ENCODE data around the gene TVP23A. TPM values are rescaled to one million over a fixed set of nuclear protein-coding genes. Genes with fewer than 3 reads are reported as not detected.
"Not testable (repeated sequence)": the region's sequence is repeated elsewhere in the genome, so short reads cannot be mapped to it uniquely, and the experiment has no call there.

Gene TVP23A
- total RNA-seq, 1 donor from 2014 or later, result 0.07 TPM

DNA sequence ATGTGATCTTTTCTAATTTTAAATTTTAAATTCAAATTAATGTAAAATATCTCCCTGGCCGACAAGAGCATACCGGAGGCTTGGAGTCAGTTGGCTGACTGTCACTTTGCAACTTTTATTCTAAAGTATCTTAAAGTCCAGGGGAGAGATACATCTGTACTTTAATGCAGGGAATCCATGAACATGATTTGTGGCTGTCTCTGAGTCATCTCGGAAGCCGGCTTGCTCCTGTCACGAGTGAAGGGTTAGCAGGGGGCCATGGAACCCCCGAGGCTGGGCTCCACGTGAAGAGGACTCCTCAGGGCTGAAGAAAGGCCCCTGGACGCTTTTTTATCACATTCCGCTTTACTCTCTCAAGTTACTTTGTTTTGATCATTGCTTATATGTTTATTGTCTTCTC is 13.3 kb downstream of the TVP23A start:
- no peak for DNase-seq (ENCODE audit: low spot score)
- Mint-ChIP-seq H3K27me3 (ENCODE audit: low read depth) (peaks cover 24% of the 10 kb centered on the region), H3K4me3 (ENCODE audit: unreplicated experiment) (no peak overlapping the region), H3K27ac (ENCODE audit: unreplicated experiment) (no peak overlapping the region), H3K4me1 (ENCODE audit: low read depth) (no peaks in the 10 kb centered on the region), H3K9me3 (ENCODE audit: low read depth) (peaks cover 4% of the 10 kb centered on the region), H3K36me3 (ENCODE audit: low read depth) (no peaks in the 10 kb centered on the region)
- TF ChIP-seq, protein P1, sequence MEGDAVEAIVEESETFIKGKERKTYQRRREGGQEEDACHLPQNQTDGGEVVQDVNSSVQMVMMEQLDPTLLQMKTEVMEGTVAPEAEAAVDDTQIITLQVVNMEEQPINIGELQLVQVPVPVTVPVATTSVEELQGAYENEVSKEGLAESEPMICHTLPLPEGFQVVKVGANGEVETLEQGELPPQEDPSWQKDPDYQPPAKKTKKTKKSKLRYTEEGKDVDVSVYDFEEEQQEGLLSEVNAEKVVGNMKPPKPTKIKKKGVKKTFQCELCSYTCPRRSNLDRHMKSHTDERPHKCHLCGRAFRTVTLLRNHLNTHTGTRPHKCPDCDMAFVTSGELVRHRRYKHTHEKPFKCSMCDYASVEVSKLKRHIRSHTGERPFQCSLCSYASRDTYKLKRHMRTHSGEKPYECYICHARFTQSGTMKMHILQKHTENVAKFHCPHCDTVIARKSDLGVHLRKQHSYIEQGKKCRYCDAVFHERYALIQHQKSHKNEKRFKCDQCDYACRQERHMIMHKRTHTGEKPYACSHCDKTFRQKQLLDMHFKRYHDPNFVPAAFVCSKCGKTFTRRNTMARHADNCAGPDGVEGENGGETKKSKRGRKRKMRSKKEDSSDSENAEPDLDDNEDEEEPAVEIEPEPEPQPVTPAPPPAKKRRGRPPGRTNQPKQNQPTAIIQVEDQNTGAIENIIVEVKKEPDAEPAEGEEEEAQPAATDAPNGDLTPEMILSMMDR (IDR thresholded peaks at IDR 0.05), result no peak

DNA sequence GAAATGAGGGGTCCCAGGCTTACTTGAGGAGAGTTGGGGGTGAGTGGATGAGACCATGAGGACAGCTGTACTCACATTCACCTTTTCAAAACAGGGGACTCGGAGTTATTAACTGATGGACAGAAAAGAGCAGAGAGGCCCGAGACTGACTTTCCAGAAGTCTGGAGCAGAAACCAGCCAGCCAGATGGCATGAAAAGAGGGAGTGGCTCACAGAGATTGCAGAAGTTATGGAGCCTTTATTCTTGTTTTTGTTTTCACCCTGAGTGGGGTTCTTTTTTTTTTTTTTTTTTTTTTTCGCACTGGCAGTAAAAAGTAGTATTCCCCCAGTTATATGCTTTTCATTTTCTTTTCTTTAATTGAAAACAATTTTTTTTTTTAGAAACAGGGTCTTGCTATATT is 18.9 kb downstream of the TVP23A start:
- no peaks in the 10 kb centered on the region for H3K4me1 Mint-ChIP-seq (ENCODE audit: low read depth)
- no peak for DNase-seq (ENCODE audit: low spot score)

GRCh38 chr16:10791048-10791447 is 27.5 kb downstream of the TVP23A start:
- Mint-ChIP-seq H3K27me3 (ENCODE audit: low read depth) (peaks cover 23% of the 10 kb centered on the region), H3K27ac (ENCODE audit: unreplicated experiment) (no peak overlapping the region), H3K9me3 (ENCODE audit: low read depth) (no peaks in the 10 kb centered on the region), H3K36me3 (ENCODE audit: low read depth) (no peaks in the 10 kb centered on the region), H3K4me3 (ENCODE audit: unreplicated experiment) (no peak overlapping the region), H3K4me1 (ENCODE audit: low read depth) (no peaks in the 10 kb centered on the region)
- TF ChIP-seq, protein P1 (IDR thresholded peaks at IDR 0.05), result no peak
- no peak for DNase-seq (ENCODE audit: low spot score)

More for the DNA sequence above, 18.9 kb downstream of the TVP23A start:
- Mint-ChIP-seq H3K27ac (ENCODE audit: unreplicated experiment) (no peak overlapping the region), H3K9me3 (ENCODE audit: low read depth) (peaks cover 4% of the 10 kb centered on the region), H3K36me3 (ENCODE audit: low read depth) (no peaks in the 10 kb centered on the region), H3K27me3 (ENCODE audit: low read depth) (peaks cover 10% of the 10 kb centered on the region), H3K4me3 (ENCODE audit: unreplicated experiment) (no peak overlapping the region)
- TF ChIP-seq, protein P1 (IDR thresholded peaks at IDR 0.05), result no peak

GRCh38 chr16:10788630-10789029 is 30.0 kb downstream of the TVP23A start:
- H3K4me1 Mint-ChIP-seq (ENCODE audit: low read depth); H3K27ac Mint-ChIP-seq (ENCODE audit: unreplicated experiment); H3K4me3 Mint-ChIP-seq (ENCODE audit: unreplicated experiment); H3K9me3 Mint-ChIP-seq (ENCODE audit: low read depth); H3K36me3 Mint-ChIP-seq (ENCODE audit: low read depth); DNase-seq (ENCODE audit: low spot score): not testable (repeated sequence)
- H3K27me3 Mint-ChIP-seq (ENCODE audit: low read depth), result peaks cover 22% of the 10 kb centered on the region

DNA sequence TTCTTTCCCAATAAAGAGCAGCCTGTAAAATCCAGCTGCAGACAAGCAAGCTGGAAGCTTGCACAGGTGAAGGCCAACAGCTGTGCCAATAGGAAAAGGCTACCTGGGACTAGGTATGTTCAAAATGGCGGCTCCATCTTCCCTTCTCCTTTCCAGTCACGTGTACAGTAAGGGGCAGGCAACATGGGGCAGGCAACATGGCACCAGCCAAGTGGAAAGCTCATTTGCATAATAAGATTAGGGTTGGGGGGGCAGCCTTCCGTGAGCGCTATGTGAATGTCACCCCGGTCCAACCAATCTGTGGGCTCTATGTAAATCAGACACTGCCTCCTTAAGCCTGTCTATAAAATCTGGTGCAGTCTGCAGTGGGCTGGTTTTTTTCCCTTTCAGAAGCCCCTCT is 31.3 kb downstream of the TVP23A start:
- Mint-ChIP-seq H3K27ac (ENCODE audit: unreplicated experiment) (no peak overlapping the region), H3K4me3 (ENCODE audit: unreplicated experiment) (no peak overlapping the region), H3K4me1 (ENCODE audit: low read depth) (no peaks in the 10 kb centered on the region), H3K36me3 (ENCODE audit: low read depth) (no peaks in the 10 kb centered on the region), H3K9me3 (ENCODE audit: low read depth) (no peaks in the 10 kb centered on the region), H3K27me3 (ENCODE audit: low read depth) (peaks cover 23% of the 10 kb centered on the region)
- TF ChIP-seq, protein P1 (IDR thresholded peaks at IDR 0.05), result no peak
- no peak for DNase-seq (ENCODE audit: low spot score)

DNA sequence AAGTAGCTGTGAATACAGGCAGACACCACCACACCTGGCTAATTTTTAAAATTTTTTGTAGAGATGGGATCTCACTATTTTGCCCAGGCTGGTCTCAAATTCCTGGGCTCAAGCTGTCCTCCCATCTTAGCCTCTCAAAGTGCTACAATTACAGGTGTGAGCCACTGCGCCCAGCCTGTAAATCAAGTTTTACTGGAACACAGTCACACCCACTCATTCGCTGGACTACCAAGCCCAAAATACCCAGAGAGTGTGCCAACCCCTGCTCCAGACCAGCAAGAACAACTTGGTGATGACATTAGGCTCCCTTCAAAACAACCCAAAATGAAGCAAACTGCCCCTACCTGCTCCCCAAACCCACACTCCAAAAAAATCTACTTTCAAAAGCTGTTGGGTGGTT is 36.0 kb downstream of the TVP23A start:
- Mint-ChIP-seq H3K27ac (ENCODE audit: unreplicated experiment) (no peak overlapping the region), H3K27me3 (ENCODE audit: low read depth) (peaks cover 25% of the 10 kb centered on the region), H3K4me1 (ENCODE audit: low read depth) (no peaks in the 10 kb centered on the region), H3K9me3 (ENCODE audit: low read depth) (no peaks in the 10 kb centered on the region), H3K36me3 (ENCODE audit: low read depth) (no peaks in the 10 kb centered on the region), H3K4me3 (ENCODE audit: unreplicated experiment) (no peak overlapping the region)
- DNase-seq (ENCODE audit: low spot score), result no peak
- TF ChIP-seq, protein P1 (IDR thresholded peaks at IDR 0.05), result no peak

All from chondrocyte (in vitro differentiated cells).